K562 (cell line): Measurements from ENCODE around the gene PIGT. TPM values are rescaled to one million over a fixed set of nuclear protein-coding genes. Genes with fewer than 3 reads are reported as not detected.

ENCODE experiments used
- ATAC-seq: fragments of 200-7000 bp; cut with Tn5 transposase; 3 replicates; pipeline ENCODE4 v1.9.1; 2020; ENCODE audit warnings: moderate library complexity
- BruUV-seq: library from RNA; stranded (reverse); fragments of 400-500 nt; replicated peaks from 2 replicates; lab custom pipeline; 2021; lab: Mats Ljungman, UMichigan
- CTCF ChIA-PET: fragments of 300-600 bp; formaldehyde crosslinking; extraction: SDS; loops from one replicate; lab custom pipeline; 2021; ENCODE audit warnings: low intra/inter-chr PET ratio; lab: Yijun Ruan, JAX
- POLR2A ChIA-PET: fragments of 300-600, 350-650 bp; sonication (Branson Sonifier 250); formaldehyde crosslinking; extraction: SDS; loops from one replicate; lab custom pipeline; 2021; ENCODE audit warnings: antibody characterized with exemption, inconsistent platforms; lab: Yijun Ruan, JAX
- DNase-seq, 4 experiments: peaks; one replicate each; pipeline versions ENCODE4 v3.0.0 to v3.0.0-alpha.2; 2011 to 2018; ENCODE audit warnings: low spot score in 3 of 4, mixed read lengths in 3 of 4; ENCODE audit errors: extremely low read depth in 1 of 4
- FAIRE-seq: peaks from 2 replicates; lab custom pipeline; 2011; peaks lifted over from hg19 to GRCh38; lab: Jason Lieb, UNC
- H2AFZ ChIP-seq: 2 replicates; pipeline ENCODE4 v1.6.0; 2011; ENCODE audit warnings: low read depth, low read length, control low read depth, inconsistent platforms
- H3K27ac ChIP-seq: fragments of 200-600 bp; 3 replicates; pipeline ENCODE4 v1.8.0; 2011; ENCODE audit warnings: low read depth, mild to moderate bottlenecking, control low read depth, inconsistent platforms, low read length, moderate library complexity, mixed read lengths; ENCODE audit errors: extremely low read depth
- H3K27me3 ChIP-seq, 2 experiments: fragments of 300-600 bp in 1 of 2; 2 replicates in 1 of 2; 3 replicates in 1 of 2; pipeline versions ENCODE4 v1.6.0 to v1.8.0; 2011; ENCODE audit warnings: inconsistent platforms in 2 of 2, low read length in 2 of 2, mild to moderate bottlenecking in 1 of 2, mixed read lengths in 1 of 2, moderate library complexity in 1 of 2; ENCODE audit not compliant: control insufficient read depth in 2 of 2, insufficient read depth in 2 of 2
- H3K36me3 ChIP-seq: fragments of 300-600 bp; 3 replicates; pipeline ENCODE4 v1.8.0; 2011; ENCODE audit warnings: mild to moderate bottlenecking, low read length, inconsistent platforms; ENCODE audit not compliant: control insufficient read depth, insufficient read depth
- H3K4me1 ChIP-seq, 2 experiments: fragments of 200-600 bp in 1 of 2; replicated peaks in 1 of 2; 2 replicates in 1 of 2; 3 replicates in 1 of 2; pipeline versions ENCODE4 v1.5.1 to v1.8.0; 2011; ENCODE audit warnings: inconsistent platforms in 2 of 2, low read length in 2 of 2, mild to moderate bottlenecking in 1 of 2, mixed read lengths in 1 of 2, moderate library complexity in 1 of 2; ENCODE audit not compliant: control insufficient read depth in 2 of 2, insufficient read depth in 2 of 2
- H3K4me2 ChIP-seq: 2 replicates; pipeline ENCODE4 v1.6.1; 2011; ENCODE audit warnings: low read length, control low read depth, inconsistent platforms, mixed read lengths; ENCODE audit not compliant: insufficient read depth
- H3K4me3 ChIP-seq: fragments of 200-600 bp; sonication (generic), shearing (Covaris generic); 2 replicates; pipeline ENCODE4 v1.5.1; 2016; ENCODE audit warnings: control low read depth, inconsistent platforms
- H3K79me2 ChIP-seq: fragments of 200-600 bp; 3 replicates; pipeline ENCODE4 v1.8.0; 2011; ENCODE audit warnings: low read length, inconsistent platforms; ENCODE audit not compliant: control insufficient read depth, insufficient read depth
- H3K9ac ChIP-seq, 2 experiments: 2 replicates each; pipeline versions ENCODE4 v1.6.0 to v1.6.1; 2011; ENCODE audit warnings: low read depth in 2 of 2, low read length in 2 of 2, control low read depth in 1 of 2, inconsistent platforms in 1 of 2, mild to moderate bottlenecking in 1 of 2, mixed read lengths in 1 of 2; ENCODE audit not compliant: insufficient read depth in 1 of 2
- H3K9me1 ChIP-seq: one replicate; pipeline ENCODE4 v1.6.0; 2011; ENCODE audit warnings: inconsistent platforms, mild to moderate bottlenecking, low read length, moderate library complexity; ENCODE audit not compliant: control insufficient read depth, insufficient read depth
- H3K9me3 ChIP-seq: replicated peaks from 2 replicates; pipeline ENCODE4 v1.5.1; 2011; ENCODE audit warnings: low read depth, low read length, inconsistent platforms; ENCODE audit not compliant: control insufficient read depth, insufficient read depth
- H4K20me1 ChIP-seq: replicated peaks from 2 replicates; pipeline ENCODE4 v1.6.1; 2011; ENCODE audit warnings: low read length, inconsistent platforms, mixed read lengths; ENCODE audit not compliant: control insufficient read depth, insufficient read depth
- ATF7 ChIP-seq: fragments of 450-650 bp; IDR thresholded peaks from 2 replicates; pipeline ENCODE4 v1.7.1; 2014; ENCODE audit warnings: mild to moderate bottlenecking, moderate library complexity
- MLX ChIP-seq, 2 experiments: fragments of 450-650 bp in 1 of 2; sonication (generic) in 1 of 2; formaldehyde crosslinking; conservative IDR thresholded peaks; 2 replicates each; pipeline versions ENCODE4 v1.4.0 to v1.8.1; 2020 to 2022; ENCODE audit warnings: mild to moderate bottlenecking in 1 of 2, missing genetic modification reagents in 1 of 2
- ZFPM2 ChIP-seq: fragments of 250-450 bp; sonication (Bioruptor Pico); IDR thresholded peaks from 2 replicates; pipeline ENCODE4 v1.5.1; 2022; ENCODE audit warnings: mild to moderate bottlenecking
- WGBS: fragments of 100-300 bp; shearing (Covaris generic); methylation state at CpG from one replicate; pipeline ENCODE4 v1.1.6; 2016; ENCODE audit warnings: low coverage, mixed read lengths; ENCODE audit not compliant: insufficient coverage; ENCODE audit errors: missing lambda C conversion rate; 5-methylcytosine and 5-hydroxymethylcytosine counted together
- in situ Hi-C: fragments of 300-500 bp; cut with MboI; formaldehyde crosslinking; loops from 4 replicates; pipeline ENCODE4 v1.15.0; 2018; ENCODE audit warnings: inconsistent platforms, mixed read lengths
- intact Hi-C: fragments of 100-400 bp; cut with micrococcal nuclease; formaldehyde crosslinking; loops from 2 replicates; pipeline ENCODE4 v1.14.2; 2022
- polyA plus RNA-seq, 8 experiments: library from polyadenylated mRNA; depleted of rRNA in 4 of 8; stranded (reverse) in 5 of 8; unstranded in 3 of 8; fragments of >200 nt; fragmentation: Nextera tagmentation in 2 of 8; fragmentation: Illumina TruSeq in 1 of 8; extraction: Ambion mirVana in 2 of 8; extraction: Trizol in 1 of 8; gene quantifications; 2 replicates each; pipeline versions ENCODE4 v1.2.1 to v1.2.3, GENCODE V29; 2011 to 2014; ENCODE audit warnings: inconsistent platforms in 1 of 8, missing spikeins in 1 of 8
- total RNA-seq, 7 experiments: library from RNA; depleted of rRNA in 6 of 7; stranded (reverse); fragments of >200 nt in 6 of 7; fragmentation: Illumina TruSeq in 2 of 7; extraction: Trizol in 2 of 7; gene quantifications; 2 replicates each; pipeline versions ENCODE4 v1.2.1 to v1.2.3, GENCODE V29; 2011 to 2021; ENCODE audit warnings: low replicate concordance in 1 of 7

The PIGT gene
- total and polyA plus RNA-seq, 9 of the 15 experiments (the other 6 are each of a cell fraction or from before 2014, with no cell fraction given): 14.6 to 108 (median 46.9) TPM

- TF ChIP-seq MLX (CRISPR knock-in tag; conservative IDR thresholded peaks at IDR 0.05) (no peak), ATF7 (peak; percentile 16; the same call in 1 of the 2 replicates)
- Histone ChIP-seq H3K9me3 (no peaks in the 10 kb centered on the region), H3K9ac (no peak overlapping the region), H3K4me1 (peaks cover 4 to 20% of the 10 kb centered on the region in 2 experiments; a peak in 2 of 5 replicates), H3K79me2 (peaks cover 26% of the 10 kb centered on the region), H3K27ac (no peak overlapping the region), H4K20me1 (no peaks in the 10 kb centered on the region), H3K9me1 (no peaks in the 10 kb centered on the region), H3K36me3 (peaks cover 27% of the 10 kb centered on the region), H2AFZ (no peak overlapping the region; the same call in 1 of the 2 replicates), H3K4me2 (no peak overlapping the region), H3K4me3 (no peak overlapping the region), H3K27me3 (no peaks in the 10 kb centered on the region)
- DNase-seq (no peak), ATAC-seq (no peak), FAIRE-seq (no peak)
- intact Hi-C loops (no loop called here), in situ Hi-C loops (no loop called here)
- CTCF ChIA-PET: no interaction called here
- WGBS: 24% methylated on average over 3 of the region's 3 CpGs
- BruUV-seq: no TSS peak
- POLR2A ChIA-PET: interaction anchor here (0.8 kb wide), 1 partner anchor 67 kb away, joined by 4 read pairs; no protein-coding TSS in a partner anchor
Observed at GRCh38 chr20:45413479-45413878, 2.5 kb upstream of the PIGT start.

GRCh38 chr20:45416917-45417316 lies 976 bp downstream of the PIGT start:
- DNase-seq: no peak
- ATAC-seq: no peak
- FAIRE-seq: no peak
- Histone ChIP-seq H3K27me3 (no peaks in the 10 kb centered on the region), H3K27ac (no peak overlapping the region; the same call in 2 of the 3 replicates), H3K9me1 (no peaks in the 10 kb centered on the region), H2AFZ (no peak overlapping the region), H3K9me3 (no peaks in the 10 kb centered on the region), H3K36me3 (peaks cover 42% of the 10 kb centered on the region; the same call in 2 of the 3 replicates), H3K79me2 (peaks cover 26% of the 10 kb centered on the region), H3K4me2 (peak overlapping the region; percentile 93), H4K20me1 (no peaks in the 10 kb centered on the region), H3K4me1 (peaks cover 4 to 8% of the 10 kb centered on the region in 2 experiments; a peak in 1 of 5 replicates), H3K9ac (peak overlapping the region in 1 of 2 experiments; percentile 84; a peak in 2 of 4 replicates), H3K4me3 (peak overlapping the region; percentile 85)
- BruUV-seq: TSS peak; percentile 50
- CTCF ChIA-PET: no interaction called here
- no peak for TF ChIP-seq ZFPM2
- POLR2A ChIA-PET: interaction anchor here (0.7 to 1.8 kb wide), 2 partner anchors 19 to 20 kb away, joined by 3 to 5 read pairs; no protein-coding TSS in a partner anchor
- in situ Hi-C loops: loop anchor here (5.0 kb wide), 1 partner anchor 40 kb away; the partner anchor contains the start of gene TP53TG5
- 12% methylated on average over 2 of the region's 2 CpGs for WGBS
- intact Hi-C loops: no loop called here
